HG02970 (cell line): ENCODE results near the gene GALK2.
"Not testable (repeated sequence)": the region's sequence is repeated elsewhere in the genome, so short reads cannot be mapped to it uniquely, and the experiment has no call there.

Experiments
- ATAC-seq: cut with Tn5 transposase; IDR thresholded peaks from one replicate; pipeline ENCODE4 v1.9.1; 2021; ENCODE audit warnings: mild to moderate bottlenecking, moderate library complexity, moderate number of reproducible peaks; ENCODE audit not compliant: unreplicated experiment, low FRiP score

The GALK2 gene

DNA sequence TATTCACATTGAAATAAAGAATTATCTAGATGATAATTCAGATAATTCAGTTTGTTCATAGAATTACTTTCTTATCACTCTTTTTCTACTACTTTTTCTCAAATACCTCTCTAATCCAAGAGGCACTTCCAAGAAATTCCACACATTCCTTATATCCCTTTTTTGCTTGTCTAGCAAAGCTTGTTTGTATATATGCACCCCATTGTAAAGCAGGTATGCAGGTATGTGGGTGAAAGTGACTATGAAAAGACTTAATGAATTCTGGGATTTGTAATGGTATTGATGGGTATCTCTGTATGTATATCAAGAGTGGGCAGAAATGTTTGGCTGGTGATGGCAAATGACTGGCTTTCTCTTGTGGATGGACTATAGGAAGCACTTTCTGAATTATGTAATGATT, 158.9 kb downstream of the GALK2 start:
- ATAC-seq, result no peak

DNA sequence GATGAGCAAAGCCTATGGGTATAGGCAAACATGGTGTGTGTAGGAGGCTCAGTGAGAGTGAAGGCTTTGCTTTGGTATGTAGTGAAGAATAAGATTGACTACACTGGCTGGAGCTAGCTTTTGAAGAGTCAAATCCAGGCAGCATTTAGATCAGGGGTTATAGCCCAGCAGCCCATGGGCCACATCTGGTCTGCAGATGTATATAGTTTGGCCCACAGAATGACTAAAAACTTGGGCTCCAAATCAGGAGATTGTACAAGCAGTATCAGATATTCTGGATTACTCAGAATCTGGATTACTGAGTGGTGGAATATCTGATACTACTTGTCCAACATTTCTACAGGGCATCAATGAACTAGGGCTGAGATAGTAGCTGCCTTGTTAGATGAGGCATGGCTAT, 160.1 kb downstream of the GALK2 start:
- no peak for ATAC-seq

DNA sequence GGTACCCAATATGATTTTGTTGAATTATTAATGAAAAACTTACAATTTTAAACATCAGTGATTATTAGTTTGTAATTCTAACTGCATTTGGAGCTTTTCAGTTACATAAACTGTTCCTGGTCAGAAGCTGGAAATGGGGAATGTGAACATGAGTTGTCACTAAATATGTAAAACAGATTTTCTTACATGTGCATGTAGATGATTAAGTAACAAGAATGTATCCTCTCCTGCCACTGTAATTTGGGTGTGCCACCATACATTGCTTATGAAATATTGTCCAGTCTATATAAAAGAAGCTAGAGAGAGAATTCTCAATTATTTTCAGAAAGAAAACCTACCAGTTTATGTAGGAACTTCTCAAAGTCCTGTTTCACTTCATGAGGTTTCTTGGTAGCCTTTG, 161.4 kb downstream of the GALK2 start:
- ATAC-seq, result no peak

DNA sequence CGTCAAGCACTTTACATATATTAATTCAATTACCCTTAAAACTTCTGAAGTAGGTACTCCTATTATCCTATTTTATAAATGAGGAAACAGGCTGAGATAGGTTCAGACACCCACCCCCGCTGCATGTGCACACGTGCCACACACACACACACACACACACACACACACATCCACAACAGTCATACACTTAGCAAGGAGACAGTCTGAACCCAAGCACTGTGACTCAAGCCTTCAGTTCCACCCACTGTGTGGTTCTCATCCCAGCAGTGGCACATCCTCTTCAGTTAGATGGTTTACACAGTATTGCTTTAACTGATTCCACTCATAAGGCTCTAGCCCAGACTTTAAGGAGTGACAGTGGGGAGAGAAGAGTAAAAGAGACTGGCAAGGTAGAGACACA, 161.9 kb downstream of the GALK2 start:
- no peak for ATAC-seq

DNA sequence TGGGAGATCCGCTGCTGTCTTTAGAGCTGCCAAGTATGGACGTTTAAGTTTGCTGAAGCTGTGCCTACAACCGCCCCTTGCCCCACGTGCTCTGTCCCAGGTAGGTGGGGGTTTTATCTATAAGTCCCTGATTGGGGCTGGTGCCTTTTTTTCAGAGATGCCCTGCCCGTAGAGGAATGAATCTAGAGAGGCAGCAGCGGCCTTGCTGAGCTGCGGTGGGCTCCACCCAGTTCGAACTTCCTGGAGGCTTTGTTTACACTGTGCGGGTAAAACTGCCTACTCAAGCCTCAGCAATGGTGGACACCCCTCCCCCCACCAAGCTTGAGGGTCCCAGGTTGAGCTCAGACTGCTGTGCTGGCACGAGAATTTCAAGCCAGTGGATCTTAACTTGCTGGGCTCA, 169.6 kb downstream of the GALK2 start:
- no peak for ATAC-seq

DNA sequence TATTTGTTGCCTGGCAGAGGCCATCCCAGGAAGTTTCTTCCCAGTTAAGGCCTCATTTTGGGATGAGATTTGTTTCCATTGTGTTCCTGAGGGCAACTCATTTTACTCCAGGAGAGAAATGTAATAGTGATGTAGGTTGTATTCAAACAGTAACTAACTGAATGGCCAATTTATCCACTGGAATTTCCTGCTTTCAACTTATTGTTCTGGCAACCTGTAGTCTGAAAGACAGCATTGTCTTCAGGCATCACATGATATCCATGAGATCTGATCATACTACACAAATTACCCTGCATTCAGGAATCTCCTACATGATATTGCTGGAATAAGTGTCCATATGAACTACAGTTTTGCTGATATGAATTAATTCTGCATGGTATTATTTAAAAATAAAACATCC, 173.5 kb downstream of the GALK2 start:
- ATAC-seq, result no peak

DNA sequence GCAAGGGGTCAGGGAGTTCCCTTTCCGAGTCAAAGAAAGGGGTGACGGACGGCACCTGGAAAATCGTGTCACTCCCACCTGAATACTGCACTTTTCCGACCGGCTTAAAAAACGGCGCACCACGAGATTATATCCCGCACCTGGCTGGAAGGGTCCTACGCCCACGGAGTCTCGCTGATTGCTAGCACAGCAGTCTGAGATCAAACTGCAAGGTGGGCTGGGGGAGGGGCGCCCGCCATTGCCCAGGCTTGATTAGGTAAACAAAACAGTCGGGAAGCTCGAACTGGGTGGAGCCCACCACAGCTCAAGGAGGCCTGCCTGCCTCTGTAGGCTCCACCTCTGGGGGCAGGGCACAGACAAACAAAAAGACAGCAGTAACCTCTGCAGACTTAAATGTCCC, 184.4 kb downstream of the GALK2 start:
- not testable (repeated sequence) for ATAC-seq

DNA sequence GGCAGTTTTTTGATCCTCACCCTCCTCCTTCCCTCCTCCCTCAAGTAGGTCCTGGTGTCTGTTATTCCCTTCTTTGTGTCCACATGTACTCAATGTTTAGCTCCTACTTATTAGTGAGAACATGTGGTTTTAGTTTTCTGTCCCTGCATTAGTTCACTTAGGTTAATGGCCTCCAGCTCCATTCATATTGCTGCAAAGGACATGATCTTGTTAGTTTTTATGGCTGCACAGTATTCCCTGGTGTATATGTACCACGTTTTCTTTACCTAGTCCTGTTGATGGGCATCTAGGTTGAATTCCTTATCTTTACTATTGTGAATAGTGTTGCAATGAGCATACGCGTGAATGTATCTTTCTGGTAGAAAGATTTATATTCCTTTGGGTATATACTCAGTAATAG, 191.3 kb downstream of the GALK2 start:
- ATAC-seq, result no peak

DNA sequence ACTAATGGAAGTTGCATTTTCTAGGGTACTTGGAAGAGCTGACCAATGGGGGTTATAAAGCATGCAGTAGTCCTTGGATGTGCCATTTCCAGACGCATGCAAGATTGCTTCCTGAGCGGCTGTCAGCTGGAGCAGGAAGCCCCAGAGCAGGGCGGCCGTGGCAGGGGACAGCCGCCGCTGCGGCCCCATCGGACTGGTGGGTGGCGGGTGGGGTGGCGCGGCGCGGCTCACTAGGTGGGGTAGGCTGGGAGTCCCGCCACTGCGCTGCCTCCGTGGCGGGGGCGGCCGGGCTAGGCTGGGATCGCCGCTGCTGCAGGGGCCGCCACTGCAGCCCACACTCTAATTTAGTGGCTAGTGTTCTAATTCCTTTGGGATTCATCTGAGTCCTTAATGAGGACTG, 196.4 kb downstream of the GALK2 start:
- no peak for ATAC-seq

DNA sequence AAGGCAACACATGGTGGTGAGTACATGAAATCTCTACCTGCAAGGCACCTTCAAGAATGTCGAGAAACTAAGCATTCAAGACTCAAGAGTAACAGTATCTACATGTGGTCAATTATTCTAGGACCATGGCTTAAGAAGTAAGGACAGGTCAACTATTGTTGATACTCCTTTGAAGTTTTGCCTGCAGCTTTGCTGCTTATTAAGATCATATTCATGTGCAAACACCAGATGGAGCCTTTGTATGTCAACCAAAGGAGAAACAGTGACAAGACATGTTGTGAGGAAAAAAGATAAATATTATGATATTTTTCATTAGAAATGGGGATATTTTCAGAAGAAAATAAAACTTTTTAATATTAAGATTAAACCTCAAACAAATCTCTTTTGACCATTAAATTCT, 200.7 kb downstream of the GALK2 start:
- ATAC-seq, result no peak

DNA sequence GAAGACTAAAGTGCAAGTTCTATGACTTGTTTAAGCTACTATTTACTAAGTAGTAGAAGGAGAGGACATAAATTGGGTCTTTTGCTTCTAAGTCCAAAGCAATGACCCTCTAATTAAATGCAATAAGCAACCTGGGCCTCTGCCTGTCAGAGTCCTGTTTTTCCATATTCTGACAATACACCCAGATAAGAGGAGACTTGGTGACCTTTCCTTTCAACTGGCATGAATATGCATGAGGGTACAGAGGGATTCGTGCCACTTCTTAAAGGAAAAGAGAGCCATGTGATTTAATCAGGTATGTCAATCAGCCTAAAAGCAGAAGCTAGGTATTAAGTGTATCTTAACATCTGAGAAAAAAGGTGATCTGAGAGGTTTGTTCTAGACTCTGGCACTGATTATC, 202.3 kb downstream of the GALK2 start:
- ATAC-seq, result no peak

DNA sequence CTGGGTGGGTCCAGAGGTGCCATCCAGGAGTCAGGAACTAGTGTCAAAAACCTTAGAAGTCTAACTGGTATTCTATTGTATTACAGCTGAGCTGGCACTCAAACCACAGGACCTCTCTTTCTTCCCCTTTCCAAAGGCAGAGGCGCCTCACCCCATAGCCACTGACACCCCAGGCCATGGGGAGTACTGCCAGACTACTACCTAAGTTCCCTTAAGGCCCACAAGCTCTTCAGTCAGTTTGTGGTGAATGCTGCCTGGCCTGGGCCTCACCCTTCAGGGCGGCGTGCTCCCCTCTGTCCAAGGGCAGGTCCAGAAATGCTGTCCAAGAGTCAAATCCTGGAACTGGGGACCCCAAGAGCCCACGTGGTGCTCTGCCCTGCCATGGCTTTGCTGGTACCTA, 209.9 kb downstream of the GALK2 start:
- no peak for ATAC-seq

DNA sequence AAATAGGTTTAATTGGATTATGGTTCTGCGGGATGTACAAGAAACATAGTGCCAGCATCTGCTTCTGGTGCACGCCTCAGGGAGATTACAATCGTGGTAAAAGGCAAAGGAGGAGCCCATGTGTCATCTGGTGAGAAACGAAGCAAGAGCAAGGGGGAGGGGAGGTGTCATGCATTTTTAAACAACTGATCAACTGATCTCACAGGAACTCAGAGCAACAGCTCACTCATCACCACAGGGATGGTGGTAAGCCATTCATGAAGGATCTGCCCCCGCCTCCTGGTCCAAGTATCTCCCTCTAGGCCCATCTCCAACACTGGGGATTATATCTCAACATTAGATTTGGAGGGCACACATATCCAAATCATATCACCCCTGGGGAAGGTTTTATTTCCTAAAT, 210.9 kb downstream of the GALK2 start:
- ATAC-seq, result no peak
